Caki2 (cell line): ENCODE measurements around the gene GRAMD4. TPM values are rescaled to one million over a fixed set of nuclear protein-coding genes. Genes with fewer than 3 reads are reported as not detected.

Experiments used
- DNase-seq: peaks from one replicate; pipeline ENCODE4 v3.0.0-alpha.2; 2015; ENCODE audit warnings: low read depth
- in situ Hi-C: cut with HindIII; loops from 2 replicates; pipeline ENCODE4 v1.10.0; 2016; ENCODE audit warnings: low sequenced_read_pairs, low pct_unique_long_range_greater_than_20kb, mixed read lengths
- total RNA-seq: library from RNA; depleted of rRNA; stranded (reverse); fragments of >200 nt; shearing (Covaris generic); gene quantifications from 2 replicates; pipeline ENCODE4 v1.2.3, GENCODE V29; 2014; ENCODE audit warnings: low replicate concordance; rRNA removed

The GRAMD4 gene
- 21.5 and 46.8 TPM in 2 replicates for total RNA-seq

DNA sequence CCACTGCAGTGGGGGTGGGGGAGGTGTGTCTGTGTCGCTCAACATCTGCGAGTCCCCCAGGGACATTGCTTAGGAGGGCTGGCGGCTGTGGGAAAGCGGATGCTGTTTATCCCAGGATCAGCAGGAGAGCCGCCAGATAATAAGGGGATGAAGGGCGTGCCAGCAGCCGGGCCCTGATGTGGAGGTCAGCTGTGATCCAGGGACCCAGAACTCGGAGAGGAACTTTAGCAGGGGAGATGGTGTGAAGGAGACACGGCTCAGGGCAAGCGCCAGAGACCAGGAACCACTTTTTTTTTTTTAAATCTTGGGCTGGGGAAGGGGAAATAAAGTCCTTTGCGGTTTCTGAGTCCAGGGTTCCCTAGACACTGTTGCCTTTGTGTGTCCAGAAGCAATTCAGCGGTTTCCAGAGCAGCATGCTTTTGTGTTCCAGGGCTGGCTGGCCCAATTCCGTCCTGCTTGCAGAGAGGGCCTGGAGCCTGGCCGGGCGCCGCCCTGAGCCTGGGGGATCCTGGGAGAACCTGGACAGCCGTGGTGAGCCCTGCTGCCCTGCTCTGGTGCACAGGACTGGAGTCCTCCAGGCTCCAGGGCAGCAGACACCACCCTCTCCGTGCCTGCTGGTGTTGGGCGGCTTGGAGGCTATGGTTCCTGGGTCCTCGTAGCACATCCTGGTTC, at the start of gene GRAMD4:
Gene GRAMD4 (plus strand): TSS at position 557 of the 672 bp plus-strand sequence. CDS start 6,414 bp downstream, outside the sequence.
- in situ Hi-C loops = no loop called here
- DNase-seq = no peak

GRCh38 chr22:46571642-46572250, 48.4 kb upstream of the GRAMD4 start:
- in situ Hi-C loops = no loop called here
- DNase-seq = no peak

DNA sequence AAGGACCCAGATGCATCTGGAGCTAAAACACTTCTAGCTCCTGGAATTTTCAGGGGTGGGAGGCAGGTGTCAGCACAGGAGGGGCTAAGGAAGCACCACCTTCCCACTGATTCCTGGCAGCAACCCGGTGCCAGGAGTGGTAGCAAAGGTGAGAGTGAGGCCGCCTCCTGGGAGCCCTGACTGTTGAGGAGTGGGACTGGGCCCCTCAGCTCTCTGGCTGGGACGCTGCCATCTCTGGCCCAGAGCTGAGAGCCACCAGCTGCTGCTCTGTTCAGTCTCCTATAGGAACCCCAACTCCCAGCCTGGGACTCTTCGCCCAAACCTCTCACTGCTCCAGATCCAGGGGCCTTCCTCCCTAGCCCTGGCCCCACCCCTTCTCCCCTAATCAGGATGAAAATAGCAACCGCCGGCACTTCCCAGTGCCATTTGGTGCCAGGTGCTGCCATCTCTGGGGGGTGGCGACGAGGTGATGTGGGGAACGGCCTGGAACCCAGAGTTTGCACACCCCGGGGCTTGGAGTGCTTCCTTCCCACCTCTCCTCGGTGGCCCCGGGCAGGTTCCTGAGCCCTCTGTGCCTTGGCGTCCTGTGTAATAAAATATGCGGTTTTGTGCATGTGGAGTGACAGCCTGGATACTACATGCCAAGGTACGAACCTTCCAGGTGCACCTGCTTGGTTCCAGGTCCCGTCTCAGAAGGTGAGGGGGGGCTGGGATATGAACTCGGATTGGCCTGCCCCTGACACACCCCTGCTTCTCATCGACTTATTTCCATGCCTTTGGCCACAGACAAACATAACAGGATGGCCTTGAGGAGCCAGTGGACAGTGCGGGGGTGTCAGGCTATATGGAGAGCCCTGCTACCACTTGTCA, 47.0 kb upstream of the GRAMD4 start:
- no peak for DNase-seq
- in situ Hi-C loops = no loop called here

DNA sequence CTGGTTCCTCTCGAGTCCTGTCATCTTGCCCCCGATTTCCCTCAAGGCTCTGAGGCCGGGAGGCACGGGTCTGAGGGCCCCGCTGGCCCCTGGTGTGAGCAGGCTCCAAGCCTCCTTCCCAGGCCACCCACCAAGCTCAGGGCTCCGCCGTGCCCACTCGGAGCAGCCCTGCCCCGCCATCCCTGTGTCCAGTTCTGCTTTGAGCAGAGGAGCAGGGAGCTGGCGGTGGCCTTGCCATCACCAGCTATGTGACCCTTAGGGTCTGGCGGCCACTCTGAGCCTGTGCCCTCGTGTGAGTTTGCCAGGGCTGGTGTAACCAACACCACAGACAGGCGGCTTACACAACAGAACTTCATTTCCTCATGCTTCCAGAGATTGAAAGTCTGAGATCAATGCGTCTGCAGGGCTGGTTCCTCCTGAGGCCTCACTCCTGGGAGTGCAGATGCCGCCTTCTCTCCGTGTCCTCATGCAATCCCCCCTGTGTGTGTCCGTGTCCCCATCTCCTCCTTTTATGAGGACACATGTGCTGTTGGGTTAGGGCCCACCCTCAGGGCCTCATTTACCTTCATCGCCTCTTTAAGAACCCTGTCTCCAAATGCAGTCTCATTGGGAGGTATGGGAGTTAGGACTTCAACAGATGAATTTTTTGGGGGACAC, 46.3 kb upstream of the GRAMD4 start:
- in situ Hi-C loops = no loop called here
- DNase-seq = no peak

GRCh38 chr22:46574438-46574992, 45.7 kb upstream of the GRAMD4 start:
- in situ Hi-C loops = no loop called here
- DNase-seq = no peak

DNA sequence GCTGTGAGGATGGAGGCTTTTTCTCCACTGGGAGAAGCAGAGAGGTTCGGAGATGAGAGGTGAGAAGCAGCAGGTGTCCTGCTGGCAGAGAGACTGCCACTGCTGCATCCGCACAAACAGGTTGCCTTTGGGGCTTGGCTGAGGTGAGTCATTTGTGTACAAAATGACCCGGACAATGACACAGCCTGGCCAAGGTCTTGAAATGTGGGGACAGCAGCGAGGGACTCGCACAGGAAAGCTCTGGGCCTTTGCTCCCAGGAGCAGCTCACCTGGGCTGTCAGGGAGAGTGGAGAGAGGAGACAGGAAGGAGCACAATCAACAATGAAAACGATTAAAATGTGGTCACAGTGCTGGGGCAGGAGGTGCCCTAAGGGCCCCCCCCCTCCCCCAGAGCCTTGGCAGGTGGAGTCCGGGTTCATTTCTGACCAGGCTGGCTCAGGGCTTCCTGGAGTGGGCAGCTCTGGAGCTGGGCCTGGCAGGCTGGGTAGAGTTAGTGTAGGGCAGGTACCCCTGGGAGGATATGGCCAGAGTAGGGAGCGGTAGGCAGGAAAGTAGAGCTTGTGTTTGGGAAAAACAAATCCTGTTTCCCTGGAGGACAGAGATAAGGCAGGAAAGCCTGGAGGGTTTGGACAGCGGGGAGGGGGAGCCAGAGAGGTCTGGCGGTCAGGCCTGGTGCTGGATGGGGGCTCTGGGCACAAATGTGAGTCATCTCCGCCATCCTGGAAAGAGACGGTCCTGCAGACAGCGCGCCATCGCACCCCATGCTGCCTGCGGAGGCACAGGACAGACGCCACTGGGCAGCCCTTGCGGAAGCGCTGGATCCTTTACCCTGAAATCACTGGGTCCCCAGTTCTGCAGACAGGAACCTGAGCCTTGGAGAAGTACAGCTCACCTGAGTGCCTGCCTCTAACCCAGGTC, 44.9 kb upstream of the GRAMD4 start:
- DNase-seq = no peak
- in situ Hi-C loops = no loop called here

GRCh38 chr22:46575911-46576555, 44.2 kb upstream of the GRAMD4 start:
- in situ Hi-C loops = no loop called here
- no peak for DNase-seq

DNA sequence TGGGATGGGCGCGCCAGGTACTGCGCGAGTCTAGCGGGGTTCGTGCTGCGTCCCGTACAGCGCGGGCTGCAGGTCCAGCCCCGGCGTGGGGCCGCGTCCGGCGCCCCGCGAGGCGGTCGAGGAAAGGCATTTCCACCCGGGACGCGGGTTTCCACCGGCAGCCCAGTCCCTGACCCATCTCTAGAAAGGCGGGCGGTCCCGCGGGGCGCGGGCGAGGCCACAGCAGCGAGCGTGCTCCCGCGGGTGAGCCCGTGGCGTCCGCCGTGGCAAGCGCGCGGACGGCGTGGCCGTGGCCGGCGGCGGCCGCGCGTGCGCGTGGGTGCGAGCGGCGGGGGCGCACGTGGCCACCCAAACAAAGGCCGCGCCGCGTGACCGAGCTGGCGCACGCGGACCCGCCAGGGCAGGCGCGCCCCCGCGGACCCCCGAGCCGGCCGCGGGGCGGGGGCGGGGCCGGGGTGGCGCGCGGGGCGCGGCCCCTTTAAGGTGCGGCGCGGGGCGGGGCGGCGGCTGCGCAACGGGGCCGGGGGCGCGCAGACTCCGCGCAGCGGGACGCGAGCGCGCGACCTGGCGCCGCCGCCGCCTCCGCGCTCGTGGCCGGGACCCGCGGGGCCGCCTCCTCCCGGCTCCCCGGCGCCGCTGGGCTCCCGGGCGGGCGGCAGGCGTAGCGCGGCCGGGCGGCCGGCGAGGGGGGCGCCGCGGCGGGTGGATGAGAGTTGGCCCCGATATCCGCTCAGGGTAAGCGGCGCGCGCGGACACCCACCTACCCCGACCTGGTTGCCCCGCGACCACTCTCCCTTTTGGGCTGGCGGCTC, 43.4 kb upstream of the GRAMD4 start:
- no peak for DNase-seq
- in situ Hi-C loops = no loop called here

GRCh38 chr22:46577368-46578249, 42.6 kb upstream of the GRAMD4 start:
- DNase-seq = no peak

GRCh38 chr22:46578251-46578823, 41.8 kb upstream of the GRAMD4 start:
- in situ Hi-C loops = no loop called here
- DNase-seq = no peak

More at GRCh38 chr22:46577368-46578249, 42.6 kb upstream of the GRAMD4 start:
- in situ Hi-C loops = no loop called here

DNA sequence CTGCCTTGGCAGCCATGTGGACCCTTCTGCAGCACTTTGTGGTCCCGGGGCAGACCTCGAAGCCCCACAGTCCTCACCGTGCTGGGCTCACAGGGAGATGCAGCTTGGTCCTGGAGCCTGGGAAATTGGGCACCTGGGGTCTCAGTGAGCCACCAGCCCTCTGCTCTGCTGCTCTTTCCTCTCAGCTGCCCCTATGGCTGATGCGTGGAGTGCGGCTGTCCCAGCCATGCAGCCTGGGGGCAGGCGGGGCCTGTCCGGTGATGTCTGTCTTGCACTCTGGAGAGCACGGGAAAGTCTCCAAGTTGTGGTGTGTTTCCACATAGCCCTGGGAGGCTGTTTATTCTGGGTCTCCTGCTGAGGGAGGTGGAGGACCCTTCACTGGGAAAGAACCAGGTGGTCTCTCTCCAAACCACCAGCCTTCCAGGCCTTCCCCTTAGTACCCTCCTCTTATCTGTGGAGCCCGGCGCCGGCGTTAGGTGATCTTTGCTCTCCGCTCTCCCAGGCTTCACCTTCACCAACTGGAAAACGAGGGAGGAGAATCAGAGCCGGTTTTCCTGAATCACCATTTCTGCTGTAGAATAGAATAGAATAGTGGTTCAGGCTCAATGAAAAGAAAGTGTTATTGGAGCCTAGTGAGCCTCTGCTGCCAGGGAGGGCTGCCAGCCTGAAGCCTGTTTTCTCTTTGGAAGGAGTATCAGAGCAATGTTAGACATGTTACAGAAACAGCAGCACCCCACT, 41.2 kb upstream of the GRAMD4 start:
- in situ Hi-C loops = no loop called here
- DNase-seq = no peak

- in situ Hi-C loops = no loop called here
- no peak for DNase-seq
These were observed 40.3 kb upstream of the GRAMD4 start for GRCh38 chr22:46579751-46580449.

- in situ Hi-C loops = no loop called here
- DNase-seq = no peak
These were observed 39.1 kb upstream of the GRAMD4 start for GRCh38 chr22:46580940-46581537.
